Fibroblast of skin of scalp (primary cell): ENCODE measurements around the gene LTA.
"Not testable (repeated sequence)": the region's sequence is repeated elsewhere in the genome, so short reads cannot be mapped to it uniquely, and the experiment has no call there.

Experiments
- DNase-seq: peaks from one replicate; pipeline ENCODE4 v3.0.0-alpha.2; 2013

LTA gene

GRCh38 chr6:31587791-31588777 lies 16.0 kb downstream of the LTA start:
- no peak for DNase-seq

GRCh38 chr6:31588871-31589650 lies 17.0 kb downstream of the LTA start:
- DNase-seq = no peak

GRCh38 chr6:31590691-31591090 lies 18.6 kb downstream of the LTA start:
- DNase-seq = not testable (repeated sequence)

GRCh38 chr6:31592396-31592771 lies 20.3 kb downstream of the LTA start:
- no peak for DNase-seq

- DNase-seq = peak; percentile 50
Observed at GRCh38 chr6:31597006-31597405, 24.9 kb downstream of the LTA start.

GRCh38 chr6:31607317-31607716 lies 35.2 kb downstream of the LTA start:
- no peak for DNase-seq

- DNase-seq = no peak
Observed at GRCh38 chr6:31609519-31610406, 37.7 kb downstream of the LTA start.

GRCh38 chr6:31610968-31611367 lies 38.9 kb downstream of the LTA start:
- DNase-seq = no peak

GRCh38 chr6:31614075-31614619 lies 42.1 kb downstream of the LTA start:
- no peak for DNase-seq

- no peak for DNase-seq
Observed at GRCh38 chr6:31614684-31615578, 42.8 kb downstream of the LTA start, which contains the start of gene AIF1. AIF1 (plus strand) TSS chr6:31615234; CDS start chr6:31615330, 96 bp downstream.

- no peak for DNase-seq
Observed at GRCh38 chr6:31615748-31616147, 43.7 kb downstream of the LTA start.

GRCh38 chr6:31617010-31617409 lies 44.9 kb downstream of the LTA start:
- DNase-seq = no peak

- DNase-seq = peak; percentile 100
Observed at GRCh38 chr6:31619805-31620585, 47.9 kb downstream of the LTA start.

- DNase-seq = no peak
Observed at GRCh38 chr6:31620586-31621319, 48.7 kb downstream of the LTA start, which contains the start of gene PRRC2A. PRRC2A (plus strand) TSS chr6:31620715; CDS start chr6:31622790, 2,075 bp downstream.

- DNase-seq = no peak
Observed at GRCh38 chr6:31621320-31621939, 49.3 kb downstream of the LTA start.

GRCh38 chr6:31621991-31622390 lies 49.9 kb downstream of the LTA start:
- DNase-seq = peak; percentile 29

- no peak for DNase-seq
Observed at GRCh38 chr6:31622684-31623091, 50.6 kb downstream of the LTA start.
